Dedifferentiated amniotic fluid mesenchymal stem cell (primary cell): ENCODE results near the gene RPS14.
"Not testable (repeated sequence)": the region's sequence is repeated elsewhere in the genome, so short reads cannot be mapped to it uniquely, and the experiment has no call there.

ENCODE experiments used
- DNase-seq: peaks from one replicate; pipeline ENCODE4 v3.0.0-alpha.2; 2016; ENCODE audit errors: extremely low spot score

The RPS14 gene

GRCh38 chr5:150479416-150479815 is 29.9 kb upstream of the RPS14 start:
- no peak for DNase-seq

GRCh38 chr5:150476568-150476967 is 27.0 kb upstream of the RPS14 start:
- peak; percentile 5 for DNase-seq

- DNase-seq = peak; percentile 14
Measured at GRCh38 chr5:150473673-150474358, 24.3 kb upstream of the RPS14 start.

- DNase-seq = peak; percentile 96
Measured at GRCh38 chr5:150469718-150470469, 20.4 kb upstream of the RPS14 start.

- DNase-seq = no peak
Measured at GRCh38 chr5:150468206-150468605, 18.7 kb upstream of the RPS14 start.

- DNase-seq = no peak
Measured at GRCh38 chr5:150465927-150466326, 16.4 kb upstream of the RPS14 start.

- DNase-seq = no peak
Measured at GRCh38 chr5:150464554-150465012, 15.0 kb upstream of the RPS14 start.

- no peak for DNase-seq
Measured at GRCh38 chr5:150461231-150461630, 11.7 kb upstream of the RPS14 start.

GRCh38 chr5:150460781-150461180 is 11.2 kb upstream of the RPS14 start:
- no peak for DNase-seq

- DNase-seq = peak; percentile 31
Measured at GRCh38 chr5:150458802-150459557, 9.4 kb upstream of the RPS14 start.

GRCh38 chr5:150457562-150458240 is 8.2 kb upstream of the RPS14 start:
- DNase-seq = no peak

- no peak for DNase-seq
Measured at GRCh38 chr5:150457121-150457520, 7.6 kb upstream of the RPS14 start.

GRCh38 chr5:150454492-150455229 is 5.1 kb upstream of the RPS14 start:
- no peak for DNase-seq

- DNase-seq = not testable (repeated sequence)
Measured at GRCh38 chr5:150454027-150454426, 4.5 kb upstream of the RPS14 start.

- no peak for DNase-seq
Measured at GRCh38 chr5:150452914-150453313, 3.4 kb upstream of the RPS14 start.

GRCh38 chr5:150451594-150451993 is 2.1 kb upstream of the RPS14 start:
- no peak for DNase-seq

GRCh38 chr5:150448952-150449516 is 505 bp downstream of the RPS14 start:
- no peak for DNase-seq

GRCh38 chr5:150448334-150448733 is 1.2 kb downstream of the RPS14 start:
- no peak for DNase-seq

- DNase-seq = no peak
Measured at GRCh38 chr5:150447188-150447587, 2.4 kb downstream of the RPS14 start.

- no peak for DNase-seq
Measured at GRCh38 chr5:150446583-150446982, 3.0 kb downstream of the RPS14 start.

GRCh38 chr5:150446088-150446487 is 3.5 kb downstream of the RPS14 start:
- no peak for DNase-seq
